Lower leg skin (tissue), 3 donors: Measurements from ENCODE around the gene MYO18B.

Source experiments
- CTCF ChIP-seq, 3 donors: fragments of 450-650 bp; IDR thresholded peaks; one replicate each; pipeline ENCODE4 v1.5.1; 2016; ENCODE audit warnings: antibody characterized with exemption in 3 of 3, mild to moderate bottlenecking in 3 of 3, moderate library complexity in 2 of 3
- POLR2A ChIP-seq, 2 donors: fragments of 450-650 bp; IDR thresholded peaks; one replicate each; pipeline ENCODE4 v1.6.1; 2016 to 2017; ENCODE audit warnings: antibody characterized with exemption in 2 of 2, mild to moderate bottlenecking in 1 of 2, moderate library complexity in 1 of 2

GRCh38 chr22:25835348-25835747 lies 93.4 kb downstream of the MYO18B start:
- TF ChIP-seq POLR2A (IDR thresholded peaks at IDR 0.05) = no peak
- no peak for TF ChIP-seq CTCF (IDR thresholded peaks at IDR 0.05)
